ENCODE results near the gene FERMT2.
"Not testable (repeated sequence)": the region's sequence is repeated elsewhere in the genome, so short reads cannot be mapped to it uniquely, and the experiment has no call there.

FERMT2 gene

GRCh38 chr14:52895000-52895399, 55.9 kb downstream of the FERMT2 start:
- DNase-seq, result no peak

DNA sequence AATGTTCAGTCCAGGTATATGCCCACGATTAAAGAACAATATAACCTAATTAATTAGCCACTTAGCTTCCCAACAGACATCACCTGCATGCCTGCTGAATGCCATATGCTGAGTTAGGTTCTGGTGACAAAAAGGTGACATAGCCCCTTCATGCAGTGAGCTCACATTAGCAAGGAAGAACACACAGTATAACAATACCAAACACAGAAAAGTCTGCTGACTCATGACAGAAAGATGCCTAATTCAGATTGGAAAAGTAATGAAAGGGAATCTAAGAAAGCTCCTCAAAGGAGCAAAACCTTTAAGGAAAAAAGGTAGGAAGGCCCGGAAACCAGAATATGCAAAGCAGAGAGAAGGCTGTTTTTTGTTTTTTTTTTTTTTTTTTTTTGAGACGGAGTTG, 59.0 kb downstream of the FERMT2 start:
- DNase-seq, result no peak

DNA sequence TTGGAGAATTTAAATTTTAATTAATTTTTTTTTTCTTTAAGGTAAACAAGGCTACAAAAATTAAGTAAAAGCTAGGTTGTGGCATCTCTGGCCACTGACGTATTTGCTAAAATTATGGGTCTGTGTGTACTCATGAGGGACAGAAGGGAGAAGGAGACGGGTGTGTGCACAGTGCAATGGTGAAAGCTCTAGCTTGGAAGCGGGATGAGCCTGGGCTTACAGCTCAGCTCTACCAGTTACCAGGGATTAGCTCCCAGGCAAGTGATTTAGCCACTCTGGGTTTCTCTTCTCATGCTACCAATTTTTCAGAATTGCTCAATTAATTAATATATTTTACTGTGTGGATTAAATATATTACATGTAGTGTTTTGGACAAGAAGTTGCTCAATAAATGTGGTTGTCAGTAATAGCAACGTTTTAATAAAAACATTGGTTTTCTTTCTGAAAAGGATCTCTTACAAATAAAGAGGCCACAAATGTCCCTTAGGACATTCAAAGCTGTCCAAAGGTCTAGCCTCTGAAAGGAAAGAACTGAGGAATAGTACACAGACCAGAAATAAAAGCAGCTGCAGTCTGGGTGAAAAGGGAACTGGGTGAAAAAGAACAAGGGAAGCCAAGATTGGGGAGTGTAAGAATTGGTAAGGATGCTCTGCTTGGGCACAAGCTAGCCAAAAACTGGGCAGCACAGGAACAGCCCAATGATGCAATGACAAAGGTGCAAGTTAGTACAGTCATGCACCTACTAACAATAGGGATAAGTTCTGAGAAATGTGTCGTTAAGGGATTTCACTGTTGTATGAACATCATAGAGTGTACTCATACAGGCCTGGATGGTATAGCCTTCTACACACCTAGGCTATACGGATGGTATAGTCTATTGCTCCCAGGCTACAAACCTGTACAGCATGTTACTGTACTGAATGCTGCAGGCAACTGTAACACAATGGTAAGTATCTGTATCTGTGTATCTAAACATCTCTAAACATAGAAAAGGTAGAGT, 61.7 kb downstream of the FERMT2 start:
- no peak for DNase-seq

DNA sequence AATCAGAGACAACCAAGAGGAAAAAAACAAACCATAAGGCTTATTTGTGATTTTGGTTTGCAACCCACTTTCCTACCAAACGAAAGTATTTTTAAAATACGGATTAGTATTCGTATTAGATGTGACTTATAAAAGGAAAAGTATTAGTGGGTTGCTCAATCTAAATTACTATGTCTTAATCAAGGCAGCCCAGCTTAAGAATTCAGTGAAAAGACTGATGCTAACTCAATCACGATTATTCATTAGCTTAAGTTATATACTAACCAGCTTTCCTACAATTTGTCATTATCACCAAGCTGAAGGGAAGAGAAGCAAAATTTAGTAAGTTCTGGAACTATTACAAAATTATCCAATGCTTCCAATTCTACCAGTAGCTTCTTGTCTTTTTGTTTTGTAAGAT, 62.7 kb downstream of the FERMT2 start:
- DNase-seq, result no peak

DNA sequence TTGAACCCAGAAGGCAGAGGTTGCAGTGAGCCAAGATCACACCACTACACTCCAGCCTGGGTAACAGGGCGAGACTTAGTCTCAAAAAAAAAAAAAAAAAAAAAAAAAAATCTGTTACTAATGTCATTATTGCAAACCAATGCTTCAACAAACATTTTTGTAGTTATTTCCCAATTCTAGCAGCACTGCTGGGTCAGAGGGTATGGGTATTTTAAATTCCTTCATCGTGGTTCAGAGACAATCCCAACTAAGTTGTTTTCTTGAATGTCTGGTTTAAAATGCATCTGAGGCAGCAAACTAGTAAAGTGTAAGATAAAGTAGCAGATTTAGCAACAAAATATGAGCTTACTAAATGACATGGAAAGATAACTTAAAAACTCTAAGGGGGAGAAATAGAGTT, 65.6 kb downstream of the FERMT2 start:
- DNase-seq, result no peak

- no peak for DNase-seq
These were observed 67.2 kb downstream of the FERMT2 start for GRCh38 chr14:52883658-52884057.

- no peak for DNase-seq
These were observed 68.0 kb downstream of the FERMT2 start for GRCh38 chr14:52882824-52883223.

GRCh38 chr14:52879958-52880357, 70.9 kb downstream of the FERMT2 start:
- DNase-seq, result no peak

DNA sequence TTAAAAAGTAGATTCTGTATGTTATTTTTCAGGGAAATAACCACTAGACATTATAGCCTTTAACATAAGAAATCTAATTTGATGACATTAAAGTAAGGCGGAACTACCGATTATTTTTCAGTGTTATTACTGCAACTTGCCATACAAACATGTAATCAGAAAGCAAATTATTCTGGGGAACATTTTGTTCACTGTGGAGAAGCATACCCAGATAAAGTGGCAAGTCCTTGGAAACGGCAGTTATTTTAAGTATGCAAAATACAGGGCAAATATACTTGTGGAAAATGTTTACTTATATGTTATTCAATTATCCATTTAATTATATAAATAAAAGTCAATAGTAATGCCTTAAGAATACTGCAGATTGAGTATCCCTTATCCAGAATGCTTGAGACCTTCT, 71.9 kb downstream of the FERMT2 start:
- no peak for DNase-seq

GRCh38 chr14:52878469-52878868, 72.4 kb downstream of the FERMT2 start:
- DNase-seq, result no peak

GRCh38 chr14:52877628-52878027, 73.2 kb downstream of the FERMT2 start:
- no peak for DNase-seq

GRCh38 chr14:52876806-52877205, 74.0 kb downstream of the FERMT2 start:
- no peak for DNase-seq

DNA sequence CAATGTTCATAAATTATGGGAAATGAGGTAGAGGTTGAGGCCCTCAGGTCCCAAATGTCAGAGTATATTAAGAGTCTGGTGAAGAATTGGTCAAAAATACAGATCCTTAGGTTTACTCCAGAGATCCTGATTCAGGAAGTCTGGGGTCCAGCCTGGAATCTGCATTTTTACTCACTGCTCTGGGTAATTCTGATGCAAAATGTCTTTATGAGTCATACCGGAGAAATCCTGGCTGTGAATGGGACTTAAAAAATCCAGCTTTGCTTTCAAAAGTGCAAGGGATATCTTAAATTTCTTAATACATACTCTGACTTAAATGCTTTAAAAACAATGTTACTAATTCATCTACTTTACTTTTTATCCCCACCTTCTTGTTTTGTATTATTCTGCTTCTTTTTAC, 74.5 kb downstream of the FERMT2 start:
- no peak for DNase-seq

DNA sequence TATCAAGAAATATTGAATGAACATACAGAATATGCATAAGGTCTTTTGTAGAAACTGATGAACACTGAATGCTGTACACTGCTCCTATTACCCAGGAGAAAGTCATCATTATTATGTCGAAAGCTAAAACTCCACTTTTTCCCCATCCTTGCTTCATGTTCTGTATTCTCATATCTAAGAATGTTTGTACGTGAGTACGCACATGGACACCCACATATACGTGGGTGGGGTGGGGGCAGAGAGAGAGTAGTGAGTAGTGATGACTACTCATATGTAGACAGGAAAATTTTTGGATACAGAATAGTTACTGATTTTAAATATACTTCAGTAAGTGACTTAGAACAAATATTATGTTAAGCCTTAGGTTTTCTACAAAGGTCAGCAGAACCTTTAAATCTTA, 75.1 kb downstream of the FERMT2 start:
- DNase-seq, result no peak

- no peak for DNase-seq
These were observed 76.5 kb downstream of the FERMT2 start for GRCh38 chr14:52874389-52874788.

DNA sequence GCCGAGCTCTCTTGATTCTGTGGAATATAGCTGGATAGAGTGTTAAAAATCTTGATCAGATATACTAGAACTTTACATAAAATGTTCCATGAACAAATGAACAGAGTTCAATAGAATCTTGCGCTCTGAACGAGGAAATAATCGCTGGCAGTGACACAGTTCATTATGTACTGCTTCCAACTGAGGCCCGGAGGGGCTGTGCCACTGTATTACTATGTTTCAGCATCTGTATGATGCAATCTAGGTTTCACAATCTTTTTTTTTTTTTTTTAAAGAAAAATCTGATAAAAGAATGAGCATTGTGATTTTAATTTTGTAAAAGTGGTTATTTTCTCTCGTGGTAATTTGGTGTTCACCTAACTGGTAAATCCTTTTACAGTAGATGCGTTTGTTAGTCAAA, 77.2 kb downstream of the FERMT2 start:
- no peak for DNase-seq

GRCh38 chr14:52873065-52873464, 77.8 kb downstream of the FERMT2 start:
- DNase-seq, result no peak

DNA sequence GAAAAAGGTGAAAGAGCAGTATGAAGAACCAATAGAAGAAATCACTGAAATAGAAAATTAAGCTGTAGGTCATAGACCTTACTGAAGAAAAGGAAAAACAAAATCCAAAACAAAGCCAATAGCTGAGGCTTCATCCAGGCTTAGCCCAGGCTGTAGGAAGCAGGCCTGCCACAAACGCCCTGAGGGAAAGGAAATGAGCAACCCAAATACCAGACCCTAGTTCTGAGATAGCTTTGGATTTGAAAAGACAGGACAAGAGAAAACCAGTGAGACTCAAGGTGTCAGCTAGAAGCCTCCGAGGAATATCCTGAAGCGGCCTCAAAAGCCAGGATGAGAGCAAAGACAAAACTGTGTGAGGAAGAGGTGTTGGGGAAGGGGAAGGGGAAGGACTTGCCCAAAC, 79.2 kb downstream of the FERMT2 start:
- DNase-seq, result no peak

- no peak for DNase-seq
These were observed 81.8 kb downstream of the FERMT2 start for GRCh38 chr14:52868911-52869618.

GRCh38 chr14:52864893-52865292, 86.0 kb downstream of the FERMT2 start:
- not testable (repeated sequence) for DNase-seq

DNA sequence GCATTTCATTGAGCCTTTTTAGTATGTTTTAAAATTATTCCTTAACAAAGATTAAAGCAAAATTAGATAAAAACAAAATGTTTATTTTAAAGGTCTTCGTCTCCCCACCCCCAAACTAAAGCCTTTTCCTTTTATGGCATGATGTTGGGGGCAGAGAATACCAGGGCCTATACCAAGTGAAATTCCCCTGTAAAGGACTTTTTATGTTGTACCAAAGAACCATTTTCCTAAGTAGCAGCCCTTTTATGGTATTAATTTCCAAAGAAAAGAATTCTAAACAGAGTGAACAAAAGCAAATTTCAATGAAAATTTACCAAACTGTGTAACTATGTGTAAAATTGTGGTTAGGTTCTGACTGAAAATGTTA, 87.5 kb downstream of the FERMT2 start:
- DNase-seq, result no peak

- DNase-seq, result no peak
These were observed 88.1 kb downstream of the FERMT2 start for GRCh38 chr14:52862632-52863333.

GRCh38 chr14:52861403-52861802, 89.4 kb downstream of the FERMT2 start:
- no peak for DNase-seq

- DNase-seq, result no peak
These were observed 89.9 kb downstream of the FERMT2 start for GRCh38 chr14:52860910-52861309.

All from activated T-cell treated with anti-CD3 and anti-CD28 coated beads, Interleukin-2, amount 50 U/mL, for 1 hour (primary cell).